K562 (cell line): ENCODE results near the gene RCC2. TPM values are rescaled to one million over a fixed set of nuclear protein-coding genes. Genes with fewer than 3 reads are reported as not detected.

Experiments
- ATAC-seq: fragments of 200-7000 bp; cut with Tn5 transposase; 3 replicates; pipeline ENCODE4 v1.9.1; 2020; ENCODE audit warnings: moderate library complexity
- BruUV-seq: library from RNA; stranded (reverse); fragments of 400-500 nt; replicated peaks from 2 replicates; lab custom pipeline; 2021; lab: Mats Ljungman, UMichigan
- CTCF ChIA-PET: fragments of 300-600 bp; formaldehyde crosslinking; extraction: SDS; loops from one replicate; lab custom pipeline; 2021; ENCODE audit warnings: low intra/inter-chr PET ratio; lab: Yijun Ruan, JAX
- POLR2A ChIA-PET: fragments of 300-600, 350-650 bp; sonication (Branson Sonifier 250); formaldehyde crosslinking; extraction: SDS; loops from one replicate; lab custom pipeline; 2021; ENCODE audit warnings: antibody characterized with exemption, inconsistent platforms; lab: Yijun Ruan, JAX
- DNase-seq, 4 experiments: peaks; one replicate each; pipeline versions ENCODE4 v3.0.0 to v3.0.0-alpha.2; 2011 to 2018; ENCODE audit warnings: low spot score in 3 of 4, mixed read lengths in 3 of 4; ENCODE audit errors: extremely low read depth in 1 of 4
- FAIRE-seq: peaks from 2 replicates; lab custom pipeline; 2011; peaks lifted over from hg19 to GRCh38; lab: Jason Lieb, UNC
- H2AFZ ChIP-seq: 2 replicates; pipeline ENCODE4 v1.6.0; 2011; ENCODE audit warnings: low read depth, low read length, control low read depth, inconsistent platforms
- H3K27ac ChIP-seq: fragments of 200-600 bp; 3 replicates; pipeline ENCODE4 v1.8.0; 2011; ENCODE audit warnings: low read depth, mild to moderate bottlenecking, control low read depth, inconsistent platforms, low read length, moderate library complexity, mixed read lengths; ENCODE audit errors: extremely low read depth
- H3K27me3 ChIP-seq, 2 experiments: fragments of 300-600 bp in 1 of 2; 2 replicates in 1 of 2; 3 replicates in 1 of 2; pipeline versions ENCODE4 v1.6.0 to v1.8.0; 2011; ENCODE audit warnings: inconsistent platforms in 2 of 2, low read length in 2 of 2, mild to moderate bottlenecking in 1 of 2, mixed read lengths in 1 of 2, moderate library complexity in 1 of 2; ENCODE audit not compliant: control insufficient read depth in 2 of 2, insufficient read depth in 2 of 2
- H3K36me3 ChIP-seq: fragments of 300-600 bp; 3 replicates; pipeline ENCODE4 v1.8.0; 2011; ENCODE audit warnings: mild to moderate bottlenecking, low read length, inconsistent platforms; ENCODE audit not compliant: control insufficient read depth, insufficient read depth
- H3K4me1 ChIP-seq, 2 experiments: fragments of 200-600 bp in 1 of 2; replicated peaks in 1 of 2; 2 replicates in 1 of 2; 3 replicates in 1 of 2; pipeline versions ENCODE4 v1.5.1 to v1.8.0; 2011; ENCODE audit warnings: inconsistent platforms in 2 of 2, low read length in 2 of 2, mild to moderate bottlenecking in 1 of 2, mixed read lengths in 1 of 2, moderate library complexity in 1 of 2; ENCODE audit not compliant: control insufficient read depth in 2 of 2, insufficient read depth in 2 of 2
- H3K4me2 ChIP-seq: 2 replicates; pipeline ENCODE4 v1.6.1; 2011; ENCODE audit warnings: low read length, control low read depth, inconsistent platforms, mixed read lengths; ENCODE audit not compliant: insufficient read depth
- H3K4me3 ChIP-seq: fragments of 200-600 bp; sonication (generic), shearing (Covaris generic); 2 replicates; pipeline ENCODE4 v1.5.1; 2016; ENCODE audit warnings: control low read depth, inconsistent platforms
- H3K79me2 ChIP-seq: fragments of 200-600 bp; 3 replicates; pipeline ENCODE4 v1.8.0; 2011; ENCODE audit warnings: low read length, inconsistent platforms; ENCODE audit not compliant: control insufficient read depth, insufficient read depth
- H3K9ac ChIP-seq, 2 experiments: 2 replicates each; pipeline versions ENCODE4 v1.6.0 to v1.6.1; 2011; ENCODE audit warnings: low read depth in 2 of 2, low read length in 2 of 2, control low read depth in 1 of 2, inconsistent platforms in 1 of 2, mild to moderate bottlenecking in 1 of 2, mixed read lengths in 1 of 2; ENCODE audit not compliant: insufficient read depth in 1 of 2
- H3K9me1 ChIP-seq: one replicate; pipeline ENCODE4 v1.6.0; 2011; ENCODE audit warnings: inconsistent platforms, mild to moderate bottlenecking, low read length, moderate library complexity; ENCODE audit not compliant: control insufficient read depth, insufficient read depth
- H3K9me3 ChIP-seq: replicated peaks from 2 replicates; pipeline ENCODE4 v1.5.1; 2011; ENCODE audit warnings: low read depth, low read length, inconsistent platforms; ENCODE audit not compliant: control insufficient read depth, insufficient read depth
- H4K20me1 ChIP-seq: replicated peaks from 2 replicates; pipeline ENCODE4 v1.6.1; 2011; ENCODE audit warnings: low read length, inconsistent platforms, mixed read lengths; ENCODE audit not compliant: control insufficient read depth, insufficient read depth
- BACH1 ChIP-seq: fragments of 200-800 bp; sonication (Bioruptor generic); IDR thresholded peaks from 2 replicates; pipeline ENCODE4 v1.6.1; 2016; ENCODE audit warnings: missing genetic modification characterization, missing compliant biosample characterization
- HLTF ChIP-seq: fragments of 450-650 bp; IDR thresholded peaks from 2 replicates; pipeline ENCODE4 v1.6.1; 2016
- KLF16 ChIP-seq: IDR thresholded peaks from 2 replicates; pipeline ENCODE4 v1.6.1; 2016; ENCODE audit warnings: antibody characterized with exemption
- NBN ChIP-seq: fragments of 450-650 bp; IDR thresholded peaks from 2 replicates; pipeline ENCODE4 v1.6.1; 2016; ENCODE audit warnings: low read depth, mild to moderate bottlenecking
- NFYB ChIP-seq: IDR thresholded peaks from 2 replicates; pipeline ENCODE4 v1.6.1; 2011; ENCODE audit warnings: mild to moderate bottlenecking, moderate library complexity; ENCODE audit not compliant: insufficient read length; ENCODE audit errors: extremely low read depth
- PCBP1 ChIP-seq: fragments of 200-400 bp; formaldehyde crosslinking; IDR thresholded peaks from 2 replicates; pipeline ENCODE4 v1.6.1; 2018; ENCODE audit warnings: mild to moderate bottlenecking, low read depth, low read length; ENCODE audit not compliant: poor library complexity, severe bottlenecking
- PPARD ChIP-seq: fragments of 250-450 bp; sonication (Bioruptor Pico); IDR thresholded peaks from 2 replicates; pipeline ENCODE4 v1.8.0; 2022; ENCODE audit warnings: inconsistent platforms, mild to moderate bottlenecking, moderate library complexity
- TAF15 ChIP-seq: fragments of 200-400 bp; formaldehyde crosslinking; IDR thresholded peaks from 2 replicates; pipeline ENCODE4 v1.6.1; 2017; ENCODE audit warnings: mild to moderate bottlenecking, low read depth, low read length, moderate library complexity
- XRCC5 ChIP-seq: fragments of 200-400 bp; formaldehyde crosslinking; IDR thresholded peaks from 2 replicates; pipeline ENCODE4 v1.6.1; 2017; ENCODE audit warnings: low read depth, mild to moderate bottlenecking, low read length
- ZBTB17 ChIP-seq: fragments of 450-650 bp; formaldehyde crosslinking; IDR thresholded peaks from 2 replicates; pipeline ENCODE4 v1.4.0; 2020; ENCODE audit warnings: mild to moderate bottlenecking
- ZNF764 ChIP-seq: fragments of 250-450 bp; sonication (Bioruptor Pico); IDR thresholded peaks from 2 replicates; pipeline ENCODE4 v1.4.0; 2020; ENCODE audit warnings: low read depth, mild to moderate bottlenecking, moderate library complexity
- WGBS: fragments of 100-300 bp; shearing (Covaris generic); methylation state at CpG from one replicate; pipeline ENCODE4 v1.1.6; 2016; ENCODE audit warnings: low coverage, mixed read lengths; ENCODE audit not compliant: insufficient coverage; ENCODE audit errors: missing lambda C conversion rate; 5-methylcytosine and 5-hydroxymethylcytosine counted together
- in situ Hi-C: fragments of 300-500 bp; cut with MboI; formaldehyde crosslinking; loops from 4 replicates; pipeline ENCODE4 v1.15.0; 2018; ENCODE audit warnings: inconsistent platforms, mixed read lengths
- intact Hi-C: fragments of 100-400 bp; cut with micrococcal nuclease; formaldehyde crosslinking; loops from 2 replicates; pipeline ENCODE4 v1.14.2; 2022
- polyA plus RNA-seq, 8 experiments: library from polyadenylated mRNA; depleted of rRNA in 4 of 8; stranded (reverse) in 5 of 8; unstranded in 3 of 8; fragments of >200 nt; fragmentation: Nextera tagmentation in 2 of 8; fragmentation: Illumina TruSeq in 1 of 8; extraction: Ambion mirVana in 2 of 8; extraction: Trizol in 1 of 8; gene quantifications; 2 replicates each; pipeline versions ENCODE4 v1.2.1 to v1.2.3, GENCODE V29; 2011 to 2014; ENCODE audit warnings: inconsistent platforms in 1 of 8, missing spikeins in 1 of 8
- total RNA-seq, 7 experiments: library from RNA; depleted of rRNA in 6 of 7; stranded (reverse); fragments of >200 nt in 6 of 7; fragmentation: Illumina TruSeq in 2 of 7; extraction: Trizol in 2 of 7; gene quantifications; 2 replicates each; pipeline versions ENCODE4 v1.2.1 to v1.2.3, GENCODE V29; 2011 to 2021; ENCODE audit warnings: low replicate concordance in 1 of 7
- TF ChIP-seq, protein P1 (sequence below): sonication (generic); formaldehyde crosslinking; IDR thresholded peaks from 2 replicates; pipeline ENCODE4 v1.8.1; 2023; ENCODE audit warnings: missing genetic modification reagents, mild to moderate bottlenecking, borderline replicate concordance
- TF ChIP-seq, protein P2 (sequence below): fragments of 200-800 bp; sonication (Bioruptor generic); IDR thresholded peaks from 2 replicates; pipeline ENCODE4 v1.6.1; 2017; ENCODE audit warnings: missing genetic modification characterization, missing compliant biosample characterization
- TF ChIP-seq, protein P3 (sequence below): fragments of 250-450 bp; sonication (Bioruptor Pico); IDR thresholded peaks from 2 replicates; pipeline ENCODE4 v1.4.0; 2020; ENCODE audit warnings: mild to moderate bottlenecking, moderate library complexity, borderline replicate concordance

RCC2 gene
- total and polyA plus RNA-seq, 9 of the 15 experiments (the other 6 are each of a cell fraction or from before 2014, with no cell fraction given), result 31.8 to 292 (median 116) TPM

DNA sequence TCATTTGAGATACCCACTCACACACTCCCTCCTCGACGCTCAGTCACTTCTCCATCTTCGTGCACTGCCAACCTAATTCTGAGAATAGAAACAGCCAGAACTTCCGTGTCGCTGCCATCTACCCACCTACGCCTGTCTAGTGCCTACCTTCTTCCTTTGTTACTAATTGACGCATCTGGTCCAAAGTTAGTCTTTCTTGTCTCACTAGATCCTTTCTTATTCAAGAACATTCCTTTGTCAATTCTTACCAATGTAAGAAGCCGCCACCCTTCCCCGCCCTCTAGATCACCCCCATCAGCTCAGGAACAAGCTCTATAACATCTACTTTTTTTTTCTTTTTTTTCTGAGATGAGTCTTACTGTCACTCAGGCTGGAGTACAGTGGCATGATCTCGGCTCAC lies 63.8 kb downstream of the RCC2 start:
- peaks cover 18% of the 10 kb centered on the region for H4K20me1 ChIP-seq
- no peak overlapping the region for H2AFZ ChIP-seq
- no peak for FAIRE-seq
- no peak for ATAC-seq
- POLR2A ChIA-PET, result interaction anchor here (0.6 to 1.3 kb wide), 2 partner anchors 12 to 19 kb away, joined by 4 read pairs; no protein-coding TSS in a partner anchor
- H3K9ac ChIP-seq, result no peak overlapping the region
- H3K36me3 ChIP-seq, result no peaks in the 10 kb centered on the region
- H3K4me1 ChIP-seq, result no peaks in the 10 kb centered on the region
- no peak overlapping the region for H3K27ac ChIP-seq
- no peaks in the 10 kb centered on the region for H3K79me2 ChIP-seq
- in situ Hi-C loops (no loop called here), intact Hi-C loops (no loop called here)
- no peaks in the 10 kb centered on the region for H3K9me3 ChIP-seq
- no peak for TF ChIP-seq XRCC5
- TF ChIP-seq KLF16, result no peak
- no peak for TF ChIP-seq TAF15
- TF ChIP-seq, protein P1, sequence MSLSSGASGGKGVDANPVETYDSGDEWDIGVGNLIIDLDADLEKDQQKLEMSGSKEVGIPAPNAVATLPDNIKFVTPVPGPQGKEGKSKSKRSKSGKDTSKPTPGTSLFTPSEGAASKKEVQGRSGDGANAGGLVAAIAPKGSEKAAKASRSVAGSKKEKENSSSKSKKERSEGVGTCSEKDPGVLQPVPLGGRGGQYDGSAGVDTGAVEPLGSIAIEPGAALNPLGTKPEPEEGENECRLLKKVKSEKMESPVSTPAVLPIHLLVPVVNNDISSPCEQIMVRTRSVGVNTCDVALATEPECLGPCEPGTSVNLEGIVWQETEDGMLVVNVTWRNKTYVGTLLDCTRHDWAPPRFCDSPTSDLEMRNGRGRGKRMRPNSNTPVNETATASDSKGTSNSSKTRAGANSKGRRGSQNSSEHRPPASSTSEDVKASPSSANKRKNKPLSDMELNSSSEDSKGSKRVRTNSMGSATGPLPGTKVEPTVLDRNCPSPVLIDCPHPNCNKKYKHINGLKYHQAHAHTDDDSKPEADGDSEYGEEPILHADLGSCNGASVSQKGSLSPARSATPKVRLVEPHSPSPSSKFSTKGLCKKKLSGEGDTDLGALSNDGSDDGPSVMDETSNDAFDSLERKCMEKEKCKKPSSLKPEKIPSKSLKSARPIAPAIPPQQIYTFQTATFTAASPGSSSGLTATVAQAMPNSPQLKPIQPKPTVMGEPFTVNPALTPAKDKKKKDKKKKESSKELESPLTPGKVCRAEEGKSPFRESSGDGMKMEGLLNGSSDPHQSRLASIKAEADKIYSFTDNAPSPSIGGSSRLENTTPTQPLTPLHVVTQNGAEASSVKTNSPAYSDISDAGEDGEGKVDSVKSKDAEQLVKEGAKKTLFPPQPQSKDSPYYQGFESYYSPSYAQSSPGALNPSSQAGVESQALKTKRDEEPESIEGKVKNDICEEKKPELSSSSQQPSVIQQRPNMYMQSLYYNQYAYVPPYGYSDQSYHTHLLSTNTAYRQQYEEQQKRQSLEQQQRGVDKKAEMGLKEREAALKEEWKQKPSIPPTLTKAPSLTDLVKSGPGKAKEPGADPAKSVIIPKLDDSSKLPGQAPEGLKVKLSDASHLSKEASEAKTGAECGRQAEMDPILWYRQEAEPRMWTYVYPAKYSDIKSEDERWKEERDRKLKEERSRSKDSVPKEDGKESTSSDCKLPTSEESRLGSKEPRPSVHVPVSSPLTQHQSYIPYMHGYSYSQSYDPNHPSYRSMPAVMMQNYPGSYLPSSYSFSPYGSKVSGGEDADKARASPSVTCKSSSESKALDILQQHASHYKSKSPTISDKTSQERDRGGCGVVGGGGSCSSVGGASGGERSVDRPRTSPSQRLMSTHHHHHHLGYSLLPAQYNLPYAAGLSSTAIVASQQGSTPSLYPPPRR, result no peak
- no peak for TF ChIP-seq ZNF764 (CRISPR knock-in tag)
- TF ChIP-seq ZBTB17 (CRISPR knock-in tag), result no peak
- no peak for TF ChIP-seq NBN
- TF ChIP-seq NFYB, result no peak
- TF ChIP-seq, protein P2, sequence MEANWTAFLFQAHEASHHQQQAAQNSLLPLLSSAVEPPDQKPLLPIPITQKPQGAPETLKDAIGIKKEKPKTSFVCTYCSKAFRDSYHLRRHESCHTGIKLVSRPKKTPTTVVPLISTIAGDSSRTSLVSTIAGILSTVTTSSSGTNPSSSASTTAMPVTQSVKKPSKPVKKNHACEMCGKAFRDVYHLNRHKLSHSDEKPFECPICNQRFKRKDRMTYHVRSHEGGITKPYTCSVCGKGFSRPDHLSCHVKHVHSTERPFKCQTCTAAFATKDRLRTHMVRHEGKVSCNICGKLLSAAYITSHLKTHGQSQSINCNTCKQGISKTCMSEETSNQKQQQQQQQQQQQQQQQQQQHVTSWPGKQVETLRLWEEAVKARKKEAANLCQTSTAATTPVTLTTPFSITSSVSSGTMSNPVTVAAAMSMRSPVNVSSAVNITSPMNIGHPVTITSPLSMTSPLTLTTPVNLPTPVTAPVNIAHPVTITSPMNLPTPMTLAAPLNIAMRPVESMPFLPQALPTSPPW, result no peak
- TF ChIP-seq PPARD (CRISPR knock-in tag), result no peak
- TF ChIP-seq HLTF, result no peak
- TF ChIP-seq PCBP1, result no peak
- no peak for TF ChIP-seq BACH1 (tag)
- TF ChIP-seq, protein P3, sequence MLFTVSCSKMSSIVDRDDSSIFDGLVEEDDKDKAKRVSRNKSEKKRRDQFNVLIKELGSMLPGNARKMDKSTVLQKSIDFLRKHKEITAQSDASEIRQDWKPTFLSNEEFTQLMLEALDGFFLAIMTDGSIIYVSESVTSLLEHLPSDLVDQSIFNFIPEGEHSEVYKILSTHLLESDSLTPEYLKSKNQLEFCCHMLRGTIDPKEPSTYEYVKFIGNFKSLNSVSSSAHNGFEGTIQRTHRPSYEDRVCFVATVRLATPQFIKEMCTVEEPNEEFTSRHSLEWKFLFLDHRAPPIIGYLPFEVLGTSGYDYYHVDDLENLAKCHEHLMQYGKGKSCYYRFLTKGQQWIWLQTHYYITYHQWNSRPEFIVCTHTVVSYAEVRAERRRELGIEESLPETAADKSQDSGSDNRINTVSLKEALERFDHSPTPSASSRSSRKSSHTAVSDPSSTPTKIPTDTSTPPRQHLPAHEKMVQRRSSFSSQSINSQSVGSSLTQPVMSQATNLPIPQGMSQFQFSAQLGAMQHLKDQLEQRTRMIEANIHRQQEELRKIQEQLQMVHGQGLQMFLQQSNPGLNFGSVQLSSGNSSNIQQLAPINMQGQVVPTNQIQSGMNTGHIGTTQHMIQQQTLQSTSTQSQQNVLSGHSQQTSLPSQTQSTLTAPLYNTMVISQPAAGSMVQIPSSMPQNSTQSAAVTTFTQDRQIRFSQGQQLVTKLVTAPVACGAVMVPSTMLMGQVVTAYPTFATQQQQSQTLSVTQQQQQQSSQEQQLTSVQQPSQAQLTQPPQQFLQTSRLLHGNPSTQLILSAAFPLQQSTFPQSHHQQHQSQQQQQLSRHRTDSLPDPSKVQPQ (CRISPR knock-in tag), result no peak
- H3K4me3 ChIP-seq, result no peak overlapping the region
- CTCF ChIA-PET, result no interaction called here
- WGBS, result 5% methylated on average over 10 of the region's 10 CpGs
- peaks cover 48 to 82% of the 10 kb centered on the region in 2 experiments for H3K27me3 ChIP-seq
- no peak overlapping the region for H3K4me2 ChIP-seq
- no TSS peak for BruUV-seq
- H3K9me1 ChIP-seq, result no peaks in the 10 kb centered on the region
- DNase-seq, result no peak
